HepG2 (cell line): ENCODE results near the gene OTUD7B. TPM values are rescaled to one million over a fixed set of nuclear protein-coding genes. Genes with fewer than 3 reads are reported as not detected.

Experiments
- CCAR2 ChIP-seq: fragments of 200-400 bp; formaldehyde crosslinking; optimal IDR thresholded peaks from 2 replicates; pipeline ENCODE3; 2018; ENCODE audit warnings: low read depth, mild to moderate bottlenecking, low read length, moderate library complexity
- CEBPB ChIP-seq: IDR thresholded peaks from 2 replicates; pipeline ENCODE4 v1.6.1; 2011; ENCODE audit warnings: low read depth, low read length, improper control_type of control experiment, borderline replicate concordance
- CTCF ChIP-seq: sonication (generic); formaldehyde crosslinking; IDR thresholded peaks from 2 replicates; pipeline ENCODE4 v1.5.0; 2020; ENCODE audit warnings: mild to moderate bottlenecking, missing genetic modification reagents, moderate library complexity
- HCFC1 ChIP-seq: fragments of 150-350 bp; IDR thresholded peaks from 2 replicates; pipeline ENCODE4 v1.6.1; 2014; ENCODE audit warnings: low read depth, low read length
- HDAC2 ChIP-seq: sonication (generic); formaldehyde crosslinking; IDR thresholded peaks from 2 replicates; pipeline ENCODE4 v1.4.0; 2020; ENCODE audit warnings: missing genetic modification reagents
- HNRNPK ChIP-seq: fragments of 200-400 bp; formaldehyde crosslinking; IDR thresholded peaks from 2 replicates; pipeline ENCODE4 v1.6.1; 2018; ENCODE audit warnings: low read length, low read depth, moderate library complexity, mild to moderate bottlenecking; ENCODE audit not compliant: poor library complexity, severe bottlenecking
- IKZF5 ChIP-seq: IDR thresholded peaks from 2 replicates; pipeline ENCODE4 v1.6.1; 2018; ENCODE audit warnings: missing genetic modification reagents, mild to moderate bottlenecking, missing compliant biosample characterization
- LCORL ChIP-seq, 2 experiments: fragments of 450-650 bp in 1 of 2; sonication (generic) in 1 of 2; formaldehyde crosslinking in 1 of 2; IDR thresholded peaks; 2 replicates each; pipeline versions ENCODE4 v1.5.0 to v1.6.1; 2017 to 2020; ENCODE audit warnings: antibody characterized with exemption in 1 of 2, missing genetic modification reagents in 1 of 2
- MZF1 ChIP-seq: sonication (generic); formaldehyde crosslinking; IDR thresholded peaks from 2 replicates; pipeline ENCODE4 v1.8.1; 2023; ENCODE audit warnings: mild to moderate bottlenecking, missing genetic modification reagents, borderline replicate concordance
- NBN ChIP-seq: fragments of 450-650 bp; conservative IDR thresholded peaks from 2 replicates; pipeline ENCODE4 v1.6.1; 2017
- NCOR1 ChIP-seq: fragments of 200-600 bp; sonication (generic); IDR thresholded peaks from 2 replicates; pipeline ENCODE4 v1.7.0; 2017; ENCODE audit warnings: antibody characterized with exemption, low read length, borderline replicate concordance
- PCBP2 ChIP-seq: fragments of 200-400 bp; formaldehyde crosslinking; optimal IDR thresholded peaks from 2 replicates; pipeline ENCODE3; 2018; ENCODE audit warnings: low read length, low read depth; ENCODE audit not compliant: poor library complexity, severe bottlenecking
- RARA ChIP-seq: IDR thresholded peaks from 2 replicates; pipeline ENCODE4 v1.6.1; 2016; ENCODE audit warnings: missing genetic modification reagents, missing compliant biosample characterization
- RFX1 ChIP-seq: fragments of 450-650 bp; IDR thresholded peaks from 2 replicates; pipeline ENCODE4 v1.6.1; 2017
- SSRP1 ChIP-seq: IDR thresholded peaks from 2 replicates; pipeline ENCODE4 v1.6.1; 2016; ENCODE audit warnings: control low read depth
- U2AF2 ChIP-seq: fragments of 200-400 bp; formaldehyde crosslinking; IDR thresholded peaks from 2 replicates; pipeline ENCODE4 v1.6.1; 2017; ENCODE audit warnings: low read depth, mild to moderate bottlenecking, low read length
- ZFP36L2 ChIP-seq: sonication (generic); formaldehyde crosslinking; IDR thresholded peaks from 2 replicates; pipeline ENCODE4 v1.4.0; 2020; ENCODE audit warnings: missing genetic modification reagents
- ZMYM2 ChIP-seq: sonication (generic); formaldehyde crosslinking; IDR thresholded peaks from 2 replicates; pipeline ENCODE4 v1.8.0; 2022; ENCODE audit warnings: mild to moderate bottlenecking, missing genetic modification reagents
- ZNF446 ChIP-seq: sonication (generic); formaldehyde crosslinking; IDR thresholded peaks from 2 replicates; pipeline ENCODE4 v1.5.0; 2020; ENCODE audit warnings: mild to moderate bottlenecking, missing genetic modification reagents
- ZNF776 ChIP-seq: sonication (generic); formaldehyde crosslinking; IDR thresholded peaks from 2 replicates; pipeline ENCODE4 v1.4.0; 2020; ENCODE audit warnings: mild to moderate bottlenecking, missing genetic modification reagents
- ZSCAN29 ChIP-seq: sonication (generic); formaldehyde crosslinking; conservative IDR thresholded peaks from 2 replicates; pipeline ENCODE4 v1.4.0; 2020; ENCODE audit warnings: mild to moderate bottlenecking, missing genetic modification reagents
- ZSCAN30 ChIP-seq: sonication (generic); formaldehyde crosslinking; IDR thresholded peaks from 2 replicates; pipeline ENCODE4 v1.5.0; 2020; ENCODE audit warnings: mild to moderate bottlenecking, missing genetic modification reagents
- ZSCAN31 ChIP-seq: sonication (generic); formaldehyde crosslinking; IDR thresholded peaks from 2 replicates; pipeline ENCODE4 v1.5.0; 2020; ENCODE audit warnings: low read depth, mild to moderate bottlenecking, missing genetic modification reagents
- polyA plus RNA-seq, 8 experiments: library from polyadenylated mRNA; depleted of rRNA in 3 of 8; stranded (reverse) in 7 of 8; unstranded in 1 of 8; fragments of >200 nt; fragmentation: Illumina TruSeq in 4 of 8; extraction: Trizol in 4 of 8; gene quantifications; 2 replicates each; pipeline versions ENCODE4 v1.2.1 to v1.2.3, GENCODE V29; 2011 to 2016; ENCODE audit warnings: low read depth in 4 of 8, missing spikeins in 1 of 8, mixed read lengths in 1 of 8; ENCODE audit not compliant: insufficient read depth in 1 of 8
- total RNA-seq, 5 experiments: library from RNA; depleted of rRNA; stranded (reverse); fragments of >200 nt; fragmentation: Illumina TruSeq; extraction: Trizol; gene quantifications; 2 replicates each; pipeline ENCODE4 v1.2.3, GENCODE V29; 2016; ENCODE audit warnings: low read depth in 1 of 5
- TF ChIP-seq, protein P1 (sequence below): IDR thresholded peaks from 2 replicates; pipeline ENCODE4 v1.6.1; 2016; ENCODE audit warnings: low read depth, borderline replicate concordance
- TF ChIP-seq, protein P2 (sequence below): sonication (generic); formaldehyde crosslinking; IDR thresholded peaks from 2 replicates; pipeline ENCODE4 v1.4.0; 2020; ENCODE audit warnings: mild to moderate bottlenecking, missing genetic modification reagents

The OTUD7B gene
- total and polyA plus RNA-seq, 2 of the 13 experiments (the other 11 are each of a cell fraction or from before 2014, with no cell fraction given): 5.1 to 11.2 TPM

- 0 out of 2 replicates have a peak, but pooled peaks have one; percentile 45 for TF ChIP-seq IKZF5 (CRISPR knock-in tag)
- no peak for TF ChIP-seq U2AF2
- no peak for TF ChIP-seq PCBP2
- no peak for TF ChIP-seq CTCF (CRISPR knock-in tag)
- peak; percentile 30; the same call in 1 of the 2 replicates for TF ChIP-seq ZNF446 (CRISPR knock-in tag)
- TF ChIP-seq ZSCAN30 (CRISPR knock-in tag): no peak
- no peak for TF ChIP-seq MZF1
- TF ChIP-seq CEBPB: no peak
- TF ChIP-seq, protein P1, sequence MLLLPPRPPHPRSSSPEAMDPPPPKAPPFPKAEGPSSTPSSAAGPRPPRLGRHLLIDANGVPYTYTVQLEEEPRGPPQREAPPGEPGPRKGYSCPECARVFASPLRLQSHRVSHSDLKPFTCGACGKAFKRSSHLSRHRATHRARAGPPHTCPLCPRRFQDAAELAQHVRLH: no peak
- TF ChIP-seq ZNF776: no peak
- no peak for TF ChIP-seq CCAR2
- TF ChIP-seq NBN: no peak
- TF ChIP-seq ZFP36L2 (CRISPR knock-in tag): no peak
- peak; percentile 28; the same call in 1 of the 2 replicates for TF ChIP-seq HDAC2
- TF ChIP-seq SSRP1 (CRISPR knock-in tag): no peak
- no peak for TF ChIP-seq ZSCAN29 (CRISPR knock-in tag)
- no peak for TF ChIP-seq RFX1
- TF ChIP-seq NCOR1: no peak
- no peak for TF ChIP-seq LCORL (IDR thresholded peaks at IDR 0.05)
- no peak for TF ChIP-seq LCORL (CRISPR knock-in tag; IDR thresholded peaks at IDR 0.05)
- no peak for TF ChIP-seq ZSCAN31 (CRISPR knock-in tag)
- TF ChIP-seq, protein P2, sequence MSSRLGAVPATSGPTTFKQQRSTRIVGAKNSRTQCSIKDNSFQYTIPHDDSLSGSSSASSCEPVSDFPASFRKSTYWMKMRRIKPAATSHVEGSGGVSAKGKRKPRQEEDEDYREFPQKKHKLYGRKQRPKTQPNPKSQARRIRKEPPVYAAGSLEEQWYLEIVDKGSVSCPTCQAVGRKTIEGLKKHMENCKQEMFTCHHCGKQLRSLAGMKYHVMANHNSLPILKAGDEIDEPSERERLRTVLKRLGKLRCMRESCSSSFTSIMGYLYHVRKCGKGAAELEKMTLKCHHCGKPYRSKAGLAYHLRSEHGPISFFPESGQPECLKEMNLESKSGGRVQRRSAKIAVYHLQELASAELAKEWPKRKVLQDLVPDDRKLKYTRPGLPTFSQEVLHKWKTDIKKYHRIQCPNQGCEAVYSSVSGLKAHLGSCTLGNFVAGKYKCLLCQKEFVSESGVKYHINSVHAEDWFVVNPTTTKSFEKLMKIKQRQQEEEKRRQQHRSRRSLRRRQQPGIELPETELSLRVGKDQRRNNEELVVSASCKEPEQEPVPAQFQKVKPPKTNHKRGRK (CRISPR knock-in tag): no peak
- TF ChIP-seq HNRNPK: no peak
- TF ChIP-seq HCFC1: peak; percentile 97
- 0 out of 2 replicates have a peak, but pooled peaks have one; percentile 6 for TF ChIP-seq RARA (CRISPR knock-in tag)
- no peak for TF ChIP-seq ZMYM2 (CRISPR knock-in tag)
Observed at GRCh38 chr1:149899460-149900284, 110.9 kb downstream of the OTUD7B start, which contains the start of gene BOLA1 (continued).
